HL-60 (cell line): ENCODE data around the gene AQP2.

Experiments
- CTCF ChIP-seq: IDR thresholded peaks from one replicate; pipeline ENCODE4 v1.5.1; 2011; ENCODE audit warnings: low read length, control low read depth, inconsistent platforms; ENCODE audit not compliant: insufficient read depth
- GABPA ChIP-seq: IDR thresholded peaks from 2 replicates; pipeline ENCODE4 v1.6.1; 2012; ENCODE audit warnings: low read depth
- POLR2AphosphoS5 ChIP-seq: IDR thresholded peaks from 2 replicates; pipeline ENCODE4 v1.6.1; 2012; ENCODE audit warnings: low read depth
- REST ChIP-seq: IDR thresholded peaks from 2 replicates; pipeline ENCODE4 v1.6.1; 2012; ENCODE audit warnings: low read depth; ENCODE audit not compliant: insufficient replicate concordance

- TF ChIP-seq CTCF (no peak), REST (no peak), POLR2AphosphoS5 (no peak), GABPA (no peak)
These were observed 12.6 kb downstream of the AQP2 start for GRCh38 chr12:49962861-49963765.
